K562 (cell line): ENCODE data around the gene RACGAP1. TPM values are rescaled to one million over a fixed set of nuclear protein-coding genes. Genes with fewer than 3 reads are reported as not detected.

Experiments
- ATF7 ChIP-seq: fragments of 450-650 bp; IDR thresholded peaks from 2 replicates; pipeline ENCODE4 v1.7.1; 2014; ENCODE audit warnings: mild to moderate bottlenecking, moderate library complexity
- CBFB ChIP-seq: sonication (generic); formaldehyde crosslinking; IDR thresholded peaks from 2 replicates; pipeline ENCODE4 v1.4.0; 2020; ENCODE audit warnings: mild to moderate bottlenecking, missing genetic modification reagents
- CBX3 ChIP-seq, 2 experiments: IDR thresholded peaks; 1 replicate in 1 of 2; 2 replicates in 1 of 2; pipeline ENCODE4 v1.6.1; 2012; ENCODE audit warnings: inconsistent platforms in 2 of 2, low read length in 2 of 2, borderline replicate concordance in 1 of 2, control low read depth in 1 of 2
- CEBPG ChIP-seq, 3 experiments: fragments of 200-800 bp in 1 of 3; sonication (Bioruptor generic) in 1 of 3; sonication (generic) in 1 of 3; formaldehyde crosslinking in 1 of 3; IDR thresholded peaks in 2 of 3; conservative IDR thresholded peaks in 1 of 3; 2 replicates each; pipeline versions ENCODE4 v1.6.1 to v1.8.0; 2016 to 2022; ENCODE audit warnings: missing compliant biosample characterization in 2 of 3, missing genetic modification characterization in 2 of 3, mild to moderate bottlenecking in 1 of 3, missing genetic modification reagents in 1 of 3
- ELK1 ChIP-seq: sonication (generic); formaldehyde crosslinking; IDR thresholded peaks from 2 replicates; pipeline ENCODE4 v1.8.1; 2022; ENCODE audit warnings: missing genetic modification reagents
- FOS ChIP-seq: IDR thresholded peaks from 3 replicates; pipeline ENCODE4 v1.6.1; 2011; ENCODE audit not compliant: insufficient read length; ENCODE audit errors: extremely low read depth
- MAX ChIP-seq: sonication (generic); formaldehyde crosslinking; IDR thresholded peaks from 2 replicates; pipeline ENCODE4 v1.9.0; 2022; ENCODE audit warnings: mild to moderate bottlenecking, missing genetic modification reagents
- POLR2B ChIP-seq: fragments of 450-650 bp; IDR thresholded peaks from 2 replicates; pipeline ENCODE4 v1.6.1; 2018; ENCODE audit warnings: low read depth; ENCODE audit not compliant: partially characterized antibody
- RREB1 ChIP-seq: fragments of 250-450 bp; sonication (Bioruptor Pico); IDR thresholded peaks from 2 replicates; pipeline ENCODE4 v1.4.0; 2020
- XRCC5 ChIP-seq: fragments of 200-400 bp; formaldehyde crosslinking; IDR thresholded peaks from 2 replicates; pipeline ENCODE4 v1.6.1; 2017; ENCODE audit warnings: low read depth, mild to moderate bottlenecking, low read length
- ZBTB1 ChIP-seq: sonication (generic); formaldehyde crosslinking; IDR thresholded peaks from 2 replicates; pipeline ENCODE4 v1.8.1; 2023; ENCODE audit warnings: missing genetic modification reagents, low read depth, mild to moderate bottlenecking, borderline replicate concordance
- ZHX1 ChIP-seq: fragments of 150-350 bp; conservative IDR thresholded peaks from 2 replicates; pipeline ENCODE4 v1.6.1; 2014; ENCODE audit warnings: low read length
- ZKSCAN1 ChIP-seq: fragments of 150-350 bp; IDR thresholded peaks from 2 replicates; pipeline ENCODE4 v1.6.1; 2016; ENCODE audit warnings: low read depth, low read length
- ZNF280B ChIP-seq: fragments of 250-450 bp; sonication (Bioruptor Pico); IDR thresholded peaks from 2 replicates; pipeline ENCODE4 v1.5.1; 2021; ENCODE audit warnings: mild to moderate bottlenecking
- ZNF830 ChIP-seq: fragments of 250-450 bp; sonication (Bioruptor Pico); IDR thresholded peaks from 2 replicates; pipeline ENCODE4 v1.5.0; 2021; ENCODE audit warnings: mild to moderate bottlenecking
- polyA plus RNA-seq, 8 experiments: library from polyadenylated mRNA; depleted of rRNA in 4 of 8; stranded (reverse) in 5 of 8; unstranded in 3 of 8; fragments of >200 nt; fragmentation: Nextera tagmentation in 2 of 8; fragmentation: Illumina TruSeq in 1 of 8; extraction: Ambion mirVana in 2 of 8; extraction: Trizol in 1 of 8; gene quantifications; 2 replicates each; pipeline versions ENCODE4 v1.2.1 to v1.2.3, GENCODE V29; 2011 to 2014; ENCODE audit warnings: inconsistent platforms in 1 of 8, missing spikeins in 1 of 8
- total RNA-seq, 7 experiments: library from RNA; depleted of rRNA in 6 of 7; stranded (reverse); fragments of >200 nt in 6 of 7; fragmentation: Illumina TruSeq in 2 of 7; extraction: Trizol in 2 of 7; gene quantifications; 2 replicates each; pipeline versions ENCODE4 v1.2.1 to v1.2.3, GENCODE V29; 2011 to 2021; ENCODE audit warnings: low replicate concordance in 1 of 7

Gene RACGAP1
- total and polyA plus RNA-seq, 9 of the 15 experiments (the other 6 are each of a cell fraction or from before 2014, with no cell fraction given): 56.4 to 92.9 (median 71.8) TPM

- TF ChIP-seq RREB1 (CRISPR knock-in tag): no peak
- TF ChIP-seq CBX3 (IDR thresholded peaks at IDR 0.05; ENCODE audit: borderline replicate concordance in 1 of 2, low read length in 2 of 2): peak in 1 of 2 experiments; percentile 51; a peak in 1 of 3 replicates
- TF ChIP-seq ZHX1: no peak
- TF ChIP-seq ZKSCAN1: 0 out of 2 replicates have a peak, but pooled peaks have one; percentile 26
- no peak for TF ChIP-seq FOS
- peak; percentile 48 for TF ChIP-seq ATF7
- TF ChIP-seq ZNF830 (CRISPR knock-in tag): no peak
- no peak for TF ChIP-seq ZBTB1 (CRISPR knock-in tag)
- no peak for TF ChIP-seq CBFB (CRISPR knock-in tag)
- no peak for TF ChIP-seq POLR2B
- peak; percentile 72; the same call in 1 of the 2 replicates for TF ChIP-seq XRCC5
- TF ChIP-seq ELK1: no peak
- TF ChIP-seq CEBPG (CRISPR knock-in tag; IDR thresholded peaks at IDR 0.05): peak; percentile 57; the same call in 1 of the 2 replicates
- no peak; a peak in 1 of 4 replicates for TF ChIP-seq CEBPG (tag; conservative IDR thresholded peaks at IDR 0.05 in 1 of 2, IDR thresholded peaks at IDR 0.05 in 1 of 2)
- TF ChIP-seq ZNF280B (CRISPR knock-in tag): no peak
- peak; percentile 34; the same call in 1 of the 2 replicates for TF ChIP-seq MAX (CRISPR knock-in tag)
Observed at GRCh38 chr12:50039151-50039835, 14.0 kb upstream of the RACGAP1 start (continued).
